Right lobe of liver (tissue), 6 donors: Measurements from ENCODE around the gene KRTAP3-3. TPM values are rescaled to one million over a fixed set of nuclear protein-coding genes. Genes with fewer than 3 reads are reported as not detected.
"Not testable (repeated sequence)": the region's sequence is repeated elsewhere in the genome, so short reads cannot be mapped to it uniquely, and the experiment has no call there.

Experiments used
- ATAC-seq, 4 donors: fragments of 200-7000 bp; cut with Tn5 transposase; one replicate each; pipeline ENCODE4 v1.9.1; 2020; ENCODE audit warnings: mild to moderate bottlenecking in 4 of 4, moderate library complexity in 4 of 4
- DNase-seq, 3 donors: peaks; one replicate each; pipeline ENCODE4 v3.0.0-alpha.2; 2020
- H3K27ac ChIP-seq, 3 donors: fragments of 200-600 bp; one replicate each; pipeline ENCODE4 v1.8.0; 2022
- H3K27me3 ChIP-seq, 2 donors: fragments of 200-600 bp; one replicate each; pipeline ENCODE4 v1.8.0; 2022
- H3K36me3 ChIP-seq, 4 donors: fragments of 200-600 bp; sonication (generic) in 1 of 4; one replicate each; pipeline versions ENCODE4 v1.5.1 to v1.8.0; 2017 to 2022; ENCODE audit warnings: control low read depth in 1 of 4
- H3K4me1 ChIP-seq, 4 donors: fragments of 200-600 bp; sonication (generic) in 1 of 4; one replicate each; pipeline versions ENCODE4 v1.5.1 to v1.8.0; 2017 to 2022; ENCODE audit warnings: control low read depth in 1 of 4
- H3K4me3 ChIP-seq, 3 donors: fragments of 200-600 bp; one replicate each; pipeline ENCODE4 v1.8.0; 2022
- H3K9me3 ChIP-seq, 4 donors: fragments of 200-600 bp; sonication (generic) in 1 of 4; one replicate each; pipeline versions ENCODE4 v1.5.1 to v1.8.0; 2017 to 2022; ENCODE audit warnings: control low read depth in 1 of 4
- POLR2A ChIP-seq: fragments of 450-650 bp; IDR thresholded peaks from one replicate; pipeline ENCODE4 v1.6.1; 2017; ENCODE audit warnings: antibody characterized with exemption, mild to moderate bottlenecking
- WGBS: methylation state at CpG from one replicate; pipeline ENCODE4 v1.1.6; 2018; ENCODE audit warnings: low coverage, low lambda C conversion rate; ENCODE audit not compliant: insufficient coverage; ENCODE audit errors: missing lambda C conversion rate; 5-methylcytosine and 5-hydroxymethylcytosine counted together
- intact Hi-C, 2 donors: fragments of 100-400 bp; cut with DNase I; formaldehyde crosslinking; loops; one replicate each; pipeline versions ENCODE4 v1.11.2 to v1.14.1; 2022
- long read RNA-seq: library from polyadenylated mRNA; unstranded; transcript quantifications from one replicate; pipeline ENCODE4 v2.0.0, GENCODE V29; 2019
- total RNA-seq, 6 experiments: library from RNA; depleted of rRNA in 2 of 6; stranded (reverse); fragments of >200 nt in 2 of 6; fragmentation: NEBNext Ultra II Directional in 3 of 6; extraction: Animal tissue kit (Norgen Biotek cat#: 25700) in 3 of 6; gene quantifications; one replicate each; pipeline versions ENCODE4 v1.1.0 to v1.2.4, GENCODE V29; 2016 to 2023
- TF ChIP-seq, protein P1 (sequence below), 4 donors: fragments of 200-600 bp in 3 of 4; fragments of 450-650 bp in 1 of 4; IDR thresholded peaks; one replicate each; pipeline versions ENCODE4 v1.5.1 to v1.8.0; 2016 to 2022; ENCODE audit warnings: antibody characterized with exemption in 4 of 4, mild to moderate bottlenecking in 2 of 4
- donor health status: DM: no; HTN: yes; CAD: no.
- donor health status: DM: no; HTN: no; CAD: no.
- donor health status: DM: no; HTN: no; CAD: no.
- donor health status: DM: no; HTN: yes; CAD: no.
- donor health status: DM: no; HTN: yes; CAD: no.

KRTAP3-3 gene
- not detected for total RNA-seq
- long read RNA-seq, result 0 reads

- no peak for DNase-seq
- H3K4me3 ChIP-seq, result no peak within 1 kb of the TSS
- no peaks in the 10 kb centered on the region for H3K9me3 ChIP-seq
- TF ChIP-seq, protein P1, sequence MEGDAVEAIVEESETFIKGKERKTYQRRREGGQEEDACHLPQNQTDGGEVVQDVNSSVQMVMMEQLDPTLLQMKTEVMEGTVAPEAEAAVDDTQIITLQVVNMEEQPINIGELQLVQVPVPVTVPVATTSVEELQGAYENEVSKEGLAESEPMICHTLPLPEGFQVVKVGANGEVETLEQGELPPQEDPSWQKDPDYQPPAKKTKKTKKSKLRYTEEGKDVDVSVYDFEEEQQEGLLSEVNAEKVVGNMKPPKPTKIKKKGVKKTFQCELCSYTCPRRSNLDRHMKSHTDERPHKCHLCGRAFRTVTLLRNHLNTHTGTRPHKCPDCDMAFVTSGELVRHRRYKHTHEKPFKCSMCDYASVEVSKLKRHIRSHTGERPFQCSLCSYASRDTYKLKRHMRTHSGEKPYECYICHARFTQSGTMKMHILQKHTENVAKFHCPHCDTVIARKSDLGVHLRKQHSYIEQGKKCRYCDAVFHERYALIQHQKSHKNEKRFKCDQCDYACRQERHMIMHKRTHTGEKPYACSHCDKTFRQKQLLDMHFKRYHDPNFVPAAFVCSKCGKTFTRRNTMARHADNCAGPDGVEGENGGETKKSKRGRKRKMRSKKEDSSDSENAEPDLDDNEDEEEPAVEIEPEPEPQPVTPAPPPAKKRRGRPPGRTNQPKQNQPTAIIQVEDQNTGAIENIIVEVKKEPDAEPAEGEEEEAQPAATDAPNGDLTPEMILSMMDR (IDR thresholded peaks at IDR 0.05), result no peak
- no peak for TF ChIP-seq POLR2A
- no peak within 1 kb of the TSS for H3K27ac ChIP-seq
- no peaks in the 10 kb centered on the region for H3K4me1 ChIP-seq
- 0% methylated on average over 1 of the region's 4 CpGs for WGBS
- no peaks in the 10 kb centered on the region for H3K36me3 ChIP-seq
- ATAC-seq, result no peak
- peaks cover 5 to 15% of the 10 kb centered on the region in 2 donors for H3K27me3 ChIP-seq
- intact Hi-C loops, result no loop called here
These were observed at the start of gene KRTAP3-3 for GRCh38 chr17:40993839-40994238. TSS of gene KRTAP3-3 (minus strand) at chr17:40994164. CDS start at chr17:40994097, 67 bp downstream.

DNA sequence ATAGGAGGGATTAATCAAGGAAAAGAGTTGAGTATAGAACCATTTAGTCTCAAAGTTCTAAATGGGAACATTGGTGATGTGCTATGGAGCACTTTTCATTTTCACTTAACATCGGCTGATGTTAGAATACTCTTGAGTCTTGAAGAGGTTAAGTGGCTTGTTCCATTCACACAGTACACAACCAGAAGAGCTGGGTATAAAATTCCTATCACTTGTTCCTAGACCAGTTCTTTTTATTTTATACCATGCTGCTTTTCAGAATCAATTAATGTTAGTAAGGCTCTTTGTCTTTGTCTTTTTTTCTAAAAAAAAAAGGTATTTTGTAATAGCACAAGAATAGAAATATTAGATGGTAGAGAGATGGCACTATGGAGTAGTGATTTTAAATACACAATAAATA is 49.0 kb upstream of the KRTAP3-3 start:
- ATAC-seq, result no peak

GRCh38 chr17:41040783-41041571 is 47.0 kb upstream of the KRTAP3-3 start, which contains the start of gene KRTAP1-1:
TSS of gene KRTAP1-1 (minus strand) at chr17:41041450. CDS start at chr17:41041397, 53 bp downstream.
- 41% methylated on average over 5 of the region's 14 CpGs for WGBS
- H3K27me3 ChIP-seq, H3K36me3 ChIP-seq, H3K4me3 ChIP-seq, H3K27ac ChIP-seq, DNase-seq, intact Hi-C loops, H3K4me1 ChIP-seq, H3K9me3 ChIP-seq: not testable (repeated sequence)
- peak in 1 of 4 donors; percentile 21 for ATAC-seq

More for the DNA sequence above, 49.0 kb upstream of the KRTAP3-3 start:
- Histone ChIP-seq H3K27me3 (no peaks in the 10 kb centered on the region), H3K9me3 (no peaks in the 10 kb centered on the region), H3K36me3 (no peaks in the 10 kb centered on the region), H3K4me3 (no peak overlapping the region), H3K4me1 (no peaks in the 10 kb centered on the region), H3K27ac (no peak overlapping the region)
- no peak for TF ChIP-seq POLR2A
- TF ChIP-seq, protein P1 (IDR thresholded peaks at IDR 0.05), result no peak
- no peak for DNase-seq
- 89% methylated on average over 1 of the region's 1 CpG for WGBS
- intact Hi-C loops, result no loop called here

GRCh38 chr17:41037853-41038350 is 43.9 kb upstream of the KRTAP3-3 start:
- no peaks in the 10 kb centered on the region for H3K36me3 ChIP-seq
- H3K27me3 ChIP-seq, result no peaks in the 10 kb centered on the region
- H3K9me3 ChIP-seq, result no peaks in the 10 kb centered on the region
- WGBS, result 66% methylated on average over 2 of the region's 2 CpGs
- ATAC-seq (no peak), DNase-seq (no peak)
- intact Hi-C loops, result no loop called here
- no peaks in the 10 kb centered on the region for H3K4me1 ChIP-seq
- no peak for TF ChIP-seq POLR2A
- TF ChIP-seq, protein P1 (IDR thresholded peaks at IDR 0.05), result no peak
- no peak overlapping the region for H3K27ac ChIP-seq
- H3K4me3 ChIP-seq, result no peak overlapping the region

- H3K36me3 ChIP-seq, H3K27ac ChIP-seq, H3K27me3 ChIP-seq, DNase-seq, H3K4me1 ChIP-seq, H3K9me3 ChIP-seq, H3K4me3 ChIP-seq, intact Hi-C loops: not testable (repeated sequence)
- peak in 1 of 4 donors; percentile 14 for ATAC-seq
- 80% methylated on average over 1 of the region's 10 CpGs for WGBS
These were observed 40.5 kb upstream of the KRTAP3-3 start, which contains the start of gene KRTAP1-3 for GRCh38 chr17:41034346-41034935. TSS of gene KRTAP1-3 (minus strand) at chr17:41034874. CDS start at chr17:41034821, 53 bp downstream.
